ENCODE results near the gene RASGRF2.
A peak's percentile ranks its signal among the peaks of the same experiment; 100 is the strongest.

The RASGRF2 gene

GRCh38 chr5:81181576-81182316 lies 221.6 kb downstream of the RASGRF2 start:
- DNase-seq: no peak

- DNase-seq: no peak
These were observed 222.5 kb downstream of the RASGRF2 start for GRCh38 chr5:81182396-81183390.

DNA sequence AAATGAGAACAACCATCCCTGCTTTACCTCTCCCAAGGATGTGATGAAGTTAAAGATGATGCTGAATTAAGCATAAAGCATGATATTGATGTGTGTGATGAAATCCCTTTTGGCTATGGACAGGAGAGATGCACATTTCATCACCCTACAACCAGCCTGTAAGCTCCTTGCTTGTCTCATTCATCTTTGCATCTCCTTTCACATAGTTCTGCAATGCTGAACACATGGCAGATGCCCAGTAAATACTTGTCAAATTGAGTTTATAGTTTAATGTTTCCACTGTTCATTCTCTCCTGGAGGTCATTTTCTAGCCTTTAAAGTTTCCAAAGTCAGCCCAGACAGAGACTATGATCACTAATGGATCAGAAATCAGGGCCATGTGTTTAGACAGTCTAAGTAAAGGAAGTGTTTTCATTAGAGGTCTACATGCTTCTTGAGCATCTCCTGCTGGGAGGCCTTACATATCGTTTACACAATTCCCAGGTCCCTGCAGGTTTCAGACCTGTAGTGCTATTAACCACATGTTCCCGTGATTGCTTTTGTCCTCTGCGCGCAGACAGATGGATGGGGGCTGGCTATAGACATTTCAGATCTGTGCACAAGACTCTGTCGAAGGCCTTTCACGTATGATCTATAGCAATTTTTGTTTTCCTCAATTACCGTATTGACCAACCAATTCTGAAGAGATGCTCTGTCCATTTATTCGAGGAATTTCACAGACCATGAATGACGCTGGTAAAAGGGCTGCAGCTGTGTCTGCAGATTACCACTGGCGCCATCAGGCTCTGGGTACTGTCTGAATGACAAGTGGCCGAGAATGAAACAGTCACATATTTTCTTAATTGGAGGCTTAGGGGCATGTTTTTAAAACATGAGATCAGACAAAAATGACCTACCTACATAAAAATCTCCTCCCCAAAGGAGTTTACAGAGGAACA lies 223.9 kb downstream of the RASGRF2 start:
- DNase-seq: no peak

DNA sequence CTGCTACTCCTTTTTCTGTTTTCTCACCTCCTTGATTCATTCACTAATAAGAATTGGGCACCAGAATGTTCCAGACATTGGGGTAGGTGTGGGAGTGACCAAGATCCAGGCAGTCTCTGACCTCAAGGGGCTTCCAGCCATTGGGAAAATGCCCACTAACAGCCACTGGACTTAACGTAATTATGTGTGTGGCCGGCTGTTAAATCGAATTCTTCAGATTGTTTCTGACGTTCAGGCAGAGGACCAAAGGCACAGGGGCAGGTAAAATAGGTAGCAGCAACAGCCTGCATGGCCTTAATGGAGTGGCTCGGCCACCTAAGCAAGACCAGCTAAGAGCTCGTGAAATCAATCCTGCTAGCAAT lies 224.6 kb downstream of the RASGRF2 start:
- DNase-seq: no peak

DNA sequence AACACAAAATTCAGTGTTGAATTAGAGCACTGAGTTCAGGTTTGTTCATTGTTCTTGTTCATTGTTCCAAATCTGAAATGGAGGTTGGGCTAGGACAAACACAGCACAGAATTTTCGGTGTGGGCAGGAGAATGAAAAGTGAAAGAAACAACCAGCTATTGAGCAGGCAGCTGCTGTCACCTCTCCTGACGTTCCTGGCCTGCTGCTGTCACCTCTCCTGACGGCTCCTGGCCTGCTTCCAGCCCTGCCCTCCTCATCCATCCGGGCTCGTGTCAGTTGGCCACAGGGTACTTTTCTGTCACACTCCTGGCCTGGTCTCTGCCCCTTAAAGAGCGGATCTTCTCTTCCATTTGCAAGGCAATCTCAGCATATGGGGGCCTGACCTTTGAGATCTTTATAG lies 227.7 kb downstream of the RASGRF2 start:
- DNase-seq: no peak

DNA sequence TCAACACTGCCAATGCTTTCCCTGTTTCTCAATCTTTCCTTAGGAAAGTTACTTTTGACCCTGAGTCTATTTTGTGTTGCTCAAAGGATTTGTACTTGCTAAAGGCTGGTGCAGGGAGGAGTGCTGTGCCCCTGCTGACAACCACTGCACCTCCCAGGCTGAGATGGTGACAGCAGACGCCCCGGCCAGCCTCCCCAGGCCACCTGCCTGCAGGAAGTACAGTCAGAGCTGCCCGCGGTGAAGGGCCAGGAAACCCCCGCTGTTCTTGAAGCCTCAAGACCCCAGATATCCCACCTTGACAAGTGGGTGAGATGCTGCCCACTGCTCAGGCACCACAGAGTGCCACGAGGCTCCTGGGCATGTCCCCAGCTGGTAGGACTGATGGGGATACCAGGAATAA lies 228.8 kb downstream of the RASGRF2 start:
- DNase-seq: no peak

GRCh38 chr5:81189875-81190498 lies 229.8 kb downstream of the RASGRF2 start:
- DNase-seq: no peak

DNA sequence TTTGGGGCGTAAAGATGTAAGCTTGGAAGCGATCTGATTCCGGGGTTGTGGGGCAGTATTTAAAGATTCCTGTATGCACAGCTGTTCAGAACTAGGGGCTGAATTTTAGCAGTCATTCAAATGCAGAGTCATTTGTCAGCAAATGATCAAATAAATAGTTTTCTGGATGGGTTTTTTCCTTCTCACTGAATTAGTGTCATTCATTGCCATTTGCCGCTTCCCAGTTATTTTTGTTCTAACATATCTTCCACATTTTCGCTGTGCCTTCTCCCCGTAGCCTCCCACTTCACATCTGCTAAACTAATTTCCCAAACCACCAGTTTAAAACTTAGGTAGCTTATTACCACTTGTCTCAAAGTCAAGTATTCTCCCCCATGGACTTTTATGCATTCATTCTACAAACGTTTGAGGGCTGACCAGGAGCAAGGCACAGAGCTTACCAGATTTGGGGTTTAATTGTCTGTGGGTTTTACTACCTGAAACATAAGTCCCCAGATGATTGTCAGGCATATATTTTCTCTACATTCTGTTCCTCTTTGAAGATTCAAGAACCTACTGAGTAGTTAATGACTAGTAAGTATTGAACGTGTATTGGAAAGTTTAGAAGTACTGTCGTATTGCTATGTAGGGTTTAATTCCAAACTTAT lies 231.7 kb downstream of the RASGRF2 start:
- DNase-seq: no peak

- DNase-seq: no peak
These were observed 232.2 kb downstream of the RASGRF2 start for GRCh38 chr5:81192373-81192750.

DNA sequence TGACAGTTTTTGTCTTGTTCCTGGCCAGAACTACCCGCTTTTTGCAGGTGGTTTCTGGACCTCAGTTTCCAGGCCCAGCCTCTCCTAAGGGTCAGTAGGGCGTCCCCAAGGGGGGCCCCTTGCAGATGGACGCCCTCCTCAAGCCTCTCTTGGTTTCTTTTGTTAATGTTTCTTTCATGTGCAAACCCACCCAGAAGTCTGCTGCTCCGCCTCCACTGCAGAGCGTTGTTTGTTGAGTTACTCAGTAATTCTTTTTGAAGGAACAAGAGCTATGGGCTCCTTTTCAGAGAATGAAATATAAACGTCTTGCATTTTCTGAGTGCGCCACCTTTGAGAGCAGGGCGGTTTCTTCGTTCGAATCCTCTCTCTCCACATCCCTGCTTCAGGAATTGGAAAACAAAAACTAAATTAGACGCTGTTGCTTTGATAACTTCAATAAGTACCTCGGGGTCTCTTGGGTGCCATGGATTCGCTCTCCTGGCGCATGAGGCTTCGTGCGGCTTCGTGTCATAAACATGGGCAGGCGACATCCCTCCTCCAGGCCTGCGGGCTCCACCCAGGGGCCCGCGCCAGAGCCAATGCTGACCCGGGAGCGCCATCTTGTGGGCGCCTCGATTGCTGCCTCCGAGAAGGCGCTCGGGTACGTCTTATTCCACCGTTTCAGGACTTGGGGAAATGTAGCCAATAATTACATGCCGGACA lies 234.6 kb downstream of the RASGRF2 start:
- peak; percentile 16 for DNase-seq

DNA sequence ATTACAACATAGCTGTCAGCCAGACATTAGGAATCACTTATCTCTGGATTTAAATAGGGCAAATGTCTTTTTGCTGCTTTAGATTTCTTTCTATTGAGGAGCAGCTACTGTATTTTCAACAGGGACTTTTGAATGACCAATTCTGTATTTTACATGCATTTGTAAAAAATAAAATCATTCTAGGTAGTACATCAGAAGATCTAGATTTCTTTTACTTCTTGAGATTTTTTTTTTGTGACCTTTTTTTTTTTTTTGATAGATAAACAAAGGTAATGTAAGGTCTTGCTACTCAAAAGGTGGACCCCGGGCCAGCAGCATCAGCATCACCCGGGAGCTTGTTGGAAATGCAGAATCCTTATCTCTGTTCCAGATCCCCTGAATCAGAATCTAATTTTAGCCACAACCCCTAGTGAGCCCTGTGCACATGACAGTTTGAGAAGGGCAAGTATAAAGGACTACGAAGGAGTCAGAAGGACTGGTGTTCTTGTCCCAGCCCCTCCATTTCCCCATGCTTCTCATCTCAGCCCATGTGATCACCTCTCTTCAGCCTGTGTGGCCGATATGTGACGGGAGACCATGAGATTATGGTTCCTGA lies 235.3 kb downstream of the RASGRF2 start:
- DNase-seq: no peak

GRCh38 chr5:81202655-81203054 lies 242.5 kb downstream of the RASGRF2 start:
- DNase-seq: no peak

DNA sequence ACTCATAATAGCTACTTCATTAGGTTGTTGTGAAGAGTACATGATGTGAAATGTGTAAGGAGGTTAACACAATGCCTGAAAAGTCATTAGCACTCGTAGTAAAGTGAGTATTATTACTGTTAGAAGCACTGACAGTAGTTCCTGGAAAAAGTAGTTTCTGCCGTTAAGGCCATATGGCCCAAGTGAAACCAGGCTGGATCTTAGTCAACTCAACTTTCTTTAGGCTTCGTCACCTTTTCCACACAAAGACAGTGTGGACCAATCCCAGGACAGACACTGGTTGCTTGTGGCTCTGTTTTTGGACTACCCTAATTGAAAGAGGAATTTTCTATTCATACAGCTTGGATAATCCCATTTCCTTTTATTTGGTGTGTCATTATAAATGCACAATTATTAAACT lies 243.6 kb downstream of the RASGRF2 start:
- DNase-seq: no peak

- no peak for DNase-seq
These were observed 244.0 kb downstream of the RASGRF2 start for GRCh38 chr5:81204205-81204604.

DNA sequence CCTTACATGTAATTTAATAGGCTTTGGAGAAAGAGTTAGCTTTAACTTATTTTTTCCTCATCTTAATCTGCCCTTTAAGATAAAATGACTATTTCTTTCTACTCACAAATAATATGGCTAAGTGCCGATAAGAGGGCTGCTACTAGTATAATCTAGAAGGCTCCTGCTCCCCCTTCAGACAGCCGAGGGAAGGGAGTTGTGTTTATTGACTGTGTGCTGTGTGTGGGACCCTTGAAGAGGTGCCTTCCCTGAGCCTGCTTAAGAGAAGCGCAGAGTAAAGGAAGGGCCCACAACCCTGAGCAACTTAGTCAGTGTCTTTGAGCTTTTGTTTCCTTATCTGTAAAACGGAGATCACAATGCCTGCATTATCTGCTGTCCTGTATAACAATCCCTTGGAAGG lies 244.9 kb downstream of the RASGRF2 start:
- no peak for DNase-seq

- no peak for DNase-seq
These were observed 246.8 kb downstream of the RASGRF2 start for GRCh38 chr5:81207009-81207408.

DNA sequence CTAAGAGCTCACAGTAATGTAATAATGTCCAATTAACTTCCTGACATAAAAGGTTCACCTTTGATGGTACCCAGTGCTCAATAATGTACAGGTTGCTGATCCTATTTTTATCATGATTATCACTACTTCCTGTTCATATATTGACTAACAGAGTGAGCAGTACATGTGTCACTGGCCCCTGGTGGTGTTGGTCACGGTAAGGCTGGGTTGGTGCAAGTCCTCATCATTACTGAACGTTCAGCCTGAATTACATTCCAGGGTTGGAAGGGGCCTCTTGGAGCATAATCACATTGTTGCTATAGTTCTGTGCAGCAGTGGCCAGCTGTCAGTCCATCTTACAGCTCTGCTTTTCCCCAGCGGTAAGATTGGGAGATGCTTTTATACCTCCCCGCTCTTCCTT lies 248.7 kb downstream of the RASGRF2 start:
- no peak for DNase-seq

GRCh38 chr5:81209386-81209785 lies 249.2 kb downstream of the RASGRF2 start:
- no peak for DNase-seq

GRCh38 chr5:81209869-81210493 lies 249.8 kb downstream of the RASGRF2 start:
- DNase-seq: no peak

GRCh38 chr5:81212211-81212751 lies 252.1 kb downstream of the RASGRF2 start:
- peak; percentile 16 for DNase-seq
